GM04504 (cell line): ENCODE measurements around the gene FAM83D.
"Not testable (repeated sequence)": the region's sequence is repeated elsewhere in the genome, so short reads cannot be mapped to it uniquely, and the experiment has no call there.

Experiments used
- DNase-seq: peaks from one replicate; pipeline ENCODE4 v3.0.0-alpha.2; 2012; ENCODE audit warnings: low read depth

The FAM83D gene

GRCh38 chr20:38965264-38965663 is 39.0 kb downstream of the FAM83D start:
- DNase-seq = no peak

GRCh38 chr20:38968090-38968489 is 41.9 kb downstream of the FAM83D start:
- DNase-seq = no peak

GRCh38 chr20:38969708-38970107 is 43.5 kb downstream of the FAM83D start:
- peak; percentile 24 for DNase-seq

GRCh38 chr20:38970302-38970701 is 44.1 kb downstream of the FAM83D start:
- DNase-seq = peak; percentile 82

GRCh38 chr20:38973107-38973506 is 46.9 kb downstream of the FAM83D start:
- DNase-seq = no peak

- no peak for DNase-seq
Measured at GRCh38 chr20:38973645-38974044, 47.4 kb downstream of the FAM83D start.

GRCh38 chr20:38975539-38976120 is 49.4 kb downstream of the FAM83D start:
- DNase-seq = no peak

GRCh38 chr20:38979434-38979833 is 53.2 kb downstream of the FAM83D start:
- DNase-seq = no peak

GRCh38 chr20:38979842-38980241 is 53.6 kb downstream of the FAM83D start:
- DNase-seq = no peak

GRCh38 chr20:38982291-38982690 is 56.1 kb downstream of the FAM83D start:
- no peak for DNase-seq

GRCh38 chr20:38985060-38985459 is 58.8 kb downstream of the FAM83D start:
- no peak for DNase-seq

- peak; percentile 91 for DNase-seq
Measured at GRCh38 chr20:38985603-38986170, 59.5 kb downstream of the FAM83D start.

- no peak for DNase-seq
Measured at GRCh38 chr20:38986663-38987062, 60.4 kb downstream of the FAM83D start.

GRCh38 chr20:38987777-38988176 is 61.6 kb downstream of the FAM83D start:
- DNase-seq = no peak

GRCh38 chr20:38990728-38991127 is 64.5 kb downstream of the FAM83D start:
- DNase-seq = no peak

GRCh38 chr20:38991814-38992704 is 65.8 kb downstream of the FAM83D start:
- DNase-seq = no peak

GRCh38 chr20:38995536-38996044 is 69.4 kb downstream of the FAM83D start:
- no peak for DNase-seq

GRCh38 chr20:38996866-38997265 is 70.6 kb downstream of the FAM83D start:
- DNase-seq = not testable (repeated sequence)

GRCh38 chr20:38997622-38998021 is 71.4 kb downstream of the FAM83D start:
- DNase-seq = no peak

GRCh38 chr20:38999217-38999616 is 73.0 kb downstream of the FAM83D start:
- DNase-seq = no peak

GRCh38 chr20:38999965-39000910 is 74.0 kb downstream of the FAM83D start:
- no peak for DNase-seq
